ENCODE data around the gene FPR3.

- TF ChIP-seq EZH2 (IDR thresholded peaks at IDR 0.05; ENCODE audit: insufficient read depth, low read length) (no peak), CTCF (IDR thresholded peaks at IDR 0.05; ENCODE audit: insufficient read depth, low read depth, low read length) (no peak)
Observed at GRCh38 chr19:51793994-51794393, 963 bp upstream of the FPR3 start.

Measured in astrocyte (in vitro differentiated cells and primary cell).